Endothelial cell of umbilical vein (primary cell): ENCODE measurements around the gene TNFRSF19.

Source experiments
- EZH2 ChIP-seq: IDR thresholded peaks from 2 replicates; pipeline ENCODE4 v1.6.1; 2012; ENCODE audit warnings: borderline replicate concordance, low read depth, mild to moderate bottlenecking, moderate library complexity, low read length, inconsistent platforms; ENCODE audit not compliant: severe bottlenecking
- GATA2 ChIP-seq: IDR thresholded peaks from 2 replicates; pipeline ENCODE4 v1.7.0; 2011; ENCODE audit warnings: low read depth, mild to moderate bottlenecking, moderate library complexity, mixed read lengths, low read length; ENCODE audit not compliant: insufficient read length, insufficient read depth
- JUN ChIP-seq: IDR thresholded peaks from 2 replicates; pipeline ENCODE4 v1.6.1; 2011; ENCODE audit warnings: borderline replicate concordance, low read depth; ENCODE audit not compliant: insufficient read length, insufficient read depth
- MYC ChIP-seq: IDR thresholded peaks from one replicate; pipeline ENCODE4 v1.6.1; 2011; ENCODE audit warnings: mild to moderate bottlenecking, low read depth, low read length
- POLR2A ChIP-seq: IDR thresholded peaks from 2 replicates; pipeline ENCODE4 v1.6.1; 2012; ENCODE audit warnings: low read depth, mild to moderate bottlenecking, control low read depth, low read length
- POLR2AphosphoS5 ChIP-seq: IDR thresholded peaks from 2 replicates; pipeline ENCODE4 v1.6.1; 2012; ENCODE audit warnings: low read depth, mild to moderate bottlenecking, control low read depth, low read length, moderate library complexity; ENCODE audit not compliant: insufficient read depth
- TF ChIP-seq, protein P1 (sequence below), 2 donors: IDR thresholded peaks; 1 replicate in 1 of 2; 2 replicates in 1 of 2; pipeline ENCODE4 v1.5.1; 2011; ENCODE audit warnings: low read length in 2 of 2, mild to moderate bottlenecking in 2 of 2, moderate library complexity in 2 of 2, control low read depth in 1 of 2, inconsistent platforms in 1 of 2, low read depth in 1 of 2; ENCODE audit not compliant: insufficient read depth in 1 of 2; ENCODE audit errors: extremely low read depth in 1 of 2

DNA sequence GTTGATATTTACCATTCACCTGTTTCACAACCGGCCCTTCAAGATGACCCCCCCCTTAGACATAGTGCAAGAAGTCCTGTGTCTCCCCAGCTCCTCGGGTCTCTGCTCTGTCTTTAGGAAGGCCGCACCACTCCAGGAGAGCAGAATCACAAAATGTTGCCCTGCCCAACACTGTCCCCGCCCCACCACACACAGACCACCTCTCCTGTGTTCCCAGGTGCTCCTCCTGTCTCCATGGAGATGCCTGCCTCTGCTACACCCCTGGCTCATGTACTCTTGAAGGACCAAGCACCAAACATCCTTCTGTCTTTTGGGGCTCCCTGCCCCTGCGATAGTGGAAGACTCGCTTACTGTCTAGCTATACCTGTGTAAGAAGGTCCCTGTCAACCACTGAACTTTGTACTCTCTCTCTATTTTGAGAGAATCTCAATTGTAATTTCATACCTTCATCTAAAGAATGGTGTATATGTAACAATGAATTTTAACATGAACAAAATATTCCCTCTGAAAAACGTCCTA lies 9.6 kb upstream of the TNFRSF19 start:
- TF ChIP-seq MYC (no peak), POLR2A (no peak), EZH2 (no peak), JUN (no peak), POLR2AphosphoS5 (no peak), GATA2 (no peak)
- TF ChIP-seq, protein P1, sequence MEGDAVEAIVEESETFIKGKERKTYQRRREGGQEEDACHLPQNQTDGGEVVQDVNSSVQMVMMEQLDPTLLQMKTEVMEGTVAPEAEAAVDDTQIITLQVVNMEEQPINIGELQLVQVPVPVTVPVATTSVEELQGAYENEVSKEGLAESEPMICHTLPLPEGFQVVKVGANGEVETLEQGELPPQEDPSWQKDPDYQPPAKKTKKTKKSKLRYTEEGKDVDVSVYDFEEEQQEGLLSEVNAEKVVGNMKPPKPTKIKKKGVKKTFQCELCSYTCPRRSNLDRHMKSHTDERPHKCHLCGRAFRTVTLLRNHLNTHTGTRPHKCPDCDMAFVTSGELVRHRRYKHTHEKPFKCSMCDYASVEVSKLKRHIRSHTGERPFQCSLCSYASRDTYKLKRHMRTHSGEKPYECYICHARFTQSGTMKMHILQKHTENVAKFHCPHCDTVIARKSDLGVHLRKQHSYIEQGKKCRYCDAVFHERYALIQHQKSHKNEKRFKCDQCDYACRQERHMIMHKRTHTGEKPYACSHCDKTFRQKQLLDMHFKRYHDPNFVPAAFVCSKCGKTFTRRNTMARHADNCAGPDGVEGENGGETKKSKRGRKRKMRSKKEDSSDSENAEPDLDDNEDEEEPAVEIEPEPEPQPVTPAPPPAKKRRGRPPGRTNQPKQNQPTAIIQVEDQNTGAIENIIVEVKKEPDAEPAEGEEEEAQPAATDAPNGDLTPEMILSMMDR (IDR thresholded peaks at IDR 0.05; ENCODE audit: extremely low read depth in 1 of 2, insufficient read depth in 1 of 2, low read depth in 1 of 2, low read length in 2 of 2): no peak
